Inferior parietal cortex (tissue), 1 donor: ENCODE measurements around the gene CD1B.
"Not testable (repeated sequence)": the region's sequence is repeated elsewhere in the genome, so short reads cannot be mapped to it uniquely, and the experiment has no call there.

Source experiments
- DNase-seq: peaks from one replicate; pipeline ENCODE4 v3.0.0-alpha.2; 2016; ENCODE audit errors: extremely low spot score

CD1B gene

GRCh38 chr1:158328426-158328825 lies 2.9 kb downstream of the CD1B start:
- DNase-seq, result no peak

- DNase-seq, result no peak
Measured at GRCh38 chr1:158327481-158327880, 3.9 kb downstream of the CD1B start.

GRCh38 chr1:158324395-158324794 lies 6.9 kb downstream of the CD1B start:
- no peak for DNase-seq

- no peak for DNase-seq
Measured at GRCh38 chr1:158323866-158324265, 7.5 kb downstream of the CD1B start.

GRCh38 chr1:158311066-158311465 lies 20.3 kb downstream of the CD1B start:
- no peak for DNase-seq

- no peak for DNase-seq
Measured at GRCh38 chr1:158310623-158311022, 20.7 kb downstream of the CD1B start.

- DNase-seq, result no peak
Measured at GRCh38 chr1:158295791-158296190, 35.5 kb downstream of the CD1B start.

- no peak for DNase-seq
Measured at GRCh38 chr1:158290321-158290844, 40.9 kb downstream of the CD1B start.

- no peak for DNase-seq
Measured at GRCh38 chr1:158289811-158290210, 41.5 kb downstream of the CD1B start, which contains the start of gene CD1C. CD1C (plus strand) TSS chr1:158289923; CDS start chr1:158290065, 142 bp downstream.

- no peak for DNase-seq
Measured at GRCh38 chr1:158286941-158287346, 44.4 kb downstream of the CD1B start.

GRCh38 chr1:158286487-158286886 lies 44.8 kb downstream of the CD1B start:
- no peak for DNase-seq

GRCh38 chr1:158285756-158286241 lies 45.5 kb downstream of the CD1B start:
- DNase-seq, result peak; percentile 23

- no peak for DNase-seq
Measured at GRCh38 chr1:158283965-158284364, 47.4 kb downstream of the CD1B start.

GRCh38 chr1:158282421-158282820 lies 48.9 kb downstream of the CD1B start:
- not testable (repeated sequence) for DNase-seq
